H1 (cell line): ENCODE results near the gene SIX1.

Source experiments
- CTCF ChIP-seq, 3 experiments: IDR thresholded peaks; 1 replicate in 2 of 3; 2 replicates in 1 of 3; pipeline versions ENCODE4 v1.5.1 to v1.6.1; 2011; ENCODE audit warnings: low read length in 3 of 3, mild to moderate bottlenecking in 3 of 3, inconsistent platforms in 2 of 3, low read depth in 1 of 3, moderate library complexity in 1 of 3; ENCODE audit not compliant: insufficient read depth in 1 of 3; ENCODE audit errors: control extremely low read depth in 1 of 3
- EP300 ChIP-seq, 2 experiments: IDR thresholded peaks; 1 replicate in 1 of 2; 2 replicates in 1 of 2; pipeline ENCODE4 v1.6.1; 2011 to 2012; ENCODE audit warnings: low read depth in 2 of 2, low read length in 2 of 2, mild to moderate bottlenecking in 2 of 2, borderline replicate concordance in 1 of 2, inconsistent platforms in 1 of 2, moderate library complexity in 1 of 2
- EZH2 ChIP-seq: fragments of 200-600 bp; sonication (generic); IDR thresholded peaks from 2 replicates; pipeline ENCODE4 v1.7.1; 2012; ENCODE audit warnings: low read depth, mild to moderate bottlenecking, moderate library complexity, low read length, inconsistent platforms; ENCODE audit not compliant: severe bottlenecking
- GTF2F1 ChIP-seq: IDR thresholded peaks from 2 replicates; pipeline ENCODE4 v1.6.1; 2012; ENCODE audit warnings: low read depth, low read length, improper control_type of control experiment, borderline replicate concordance
- JUN ChIP-seq: IDR thresholded peaks from 2 replicates; pipeline ENCODE4 v1.6.1; 2011; ENCODE audit warnings: low read depth, mild to moderate bottlenecking, improper control_type of control experiment, low read length
- MAX ChIP-seq: IDR thresholded peaks from 2 replicates; pipeline ENCODE4 v1.6.1; 2012; ENCODE audit warnings: inconsistent platforms
- PHF8 ChIP-seq: fragments of 200-600 bp; sonication (generic); conservative IDR thresholded peaks from 2 replicates; pipeline ENCODE4 v1.7.1; 2012; ENCODE audit warnings: low read depth, mild to moderate bottlenecking, inconsistent platforms, low read length, moderate library complexity
- SUZ12 ChIP-seq: fragments of 200-600 bp; sonication (generic); IDR thresholded peaks from 2 replicates; pipeline ENCODE4 v1.6.1; 2012; ENCODE audit warnings: mild to moderate bottlenecking, inconsistent platforms, low read length, moderate library complexity, mixed read lengths
- YY1 ChIP-seq: IDR thresholded peaks from 2 replicates; pipeline ENCODE4 v1.6.1; 2011; ENCODE audit warnings: low read depth, mild to moderate bottlenecking, low read length

GRCh38 chr14:60686865-60687264, 37.6 kb upstream of the SIX1 start:
- TF ChIP-seq CTCF (IDR thresholded peaks at IDR 0.05; ENCODE audit: control extremely low read depth in 1 of 3, insufficient read depth in 1 of 3, low read depth in 1 of 3, low read length in 3 of 3), result no peak
- no peak for TF ChIP-seq JUN
- no peak for TF ChIP-seq SUZ12
- no peak for TF ChIP-seq GTF2F1
- TF ChIP-seq MAX, result no peak
- no peak for TF ChIP-seq PHF8
- no peak for TF ChIP-seq EP300 (IDR thresholded peaks at IDR 0.05; ENCODE audit: borderline replicate concordance in 1 of 2, low read depth in 2 of 2, low read length in 2 of 2)
- TF ChIP-seq YY1, result no peak
- no peak for TF ChIP-seq EZH2
